GM19452 (cell line): ENCODE data around the gene TTLL3.
"Not testable (repeated sequence)": the region's sequence is repeated elsewhere in the genome, so short reads cannot be mapped to it uniquely, and the experiment has no call there.

ENCODE experiments used
- ATAC-seq: cut with Tn5 transposase; IDR thresholded peaks from one replicate; pipeline ENCODE4 v1.9.1; 2021; ENCODE audit not compliant: unreplicated experiment

Gene TTLL3

DNA sequence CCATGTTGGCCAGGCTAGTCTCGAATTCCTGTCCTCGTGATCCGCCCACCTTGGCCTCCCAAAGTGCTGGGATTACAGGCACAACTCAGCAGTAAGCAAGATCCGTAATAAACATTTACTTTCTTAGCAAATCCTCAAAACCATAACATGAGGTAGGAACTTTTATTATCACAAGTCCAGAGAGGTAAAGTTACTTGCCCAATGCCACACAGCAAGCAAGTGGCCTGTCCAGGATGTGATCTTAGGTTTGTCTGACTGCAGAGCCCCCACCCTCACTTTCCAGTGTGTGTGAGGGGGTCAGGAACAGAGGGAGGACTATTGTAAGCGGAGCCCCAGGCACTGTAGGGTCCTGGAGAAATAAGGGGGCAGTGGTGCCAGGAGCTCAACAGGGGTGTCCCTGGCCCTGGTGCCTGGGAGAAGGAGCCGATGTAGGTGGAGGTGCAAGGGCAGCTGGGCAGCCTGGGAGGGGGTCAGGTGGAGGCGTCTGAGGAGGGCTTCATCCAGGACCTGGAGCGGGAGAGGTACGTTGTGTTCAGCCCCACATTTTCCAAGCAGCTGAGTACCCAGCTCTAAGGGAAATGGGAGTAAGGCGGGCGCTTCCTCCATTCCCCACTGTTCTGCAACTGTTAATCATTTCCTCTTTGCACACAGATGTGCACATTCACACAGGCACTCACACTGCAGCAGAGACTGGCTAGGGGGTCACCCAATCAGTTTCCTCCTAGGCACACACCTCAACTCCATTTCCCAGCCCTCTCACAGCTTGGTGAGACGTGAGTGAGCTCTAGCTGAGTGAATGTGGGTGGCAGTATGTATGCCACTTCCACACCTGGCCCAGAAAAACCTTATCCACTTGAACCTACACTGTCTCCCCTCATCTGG lies 27.9 kb downstream of the TTLL3 start:
- no peak for ATAC-seq

DNA sequence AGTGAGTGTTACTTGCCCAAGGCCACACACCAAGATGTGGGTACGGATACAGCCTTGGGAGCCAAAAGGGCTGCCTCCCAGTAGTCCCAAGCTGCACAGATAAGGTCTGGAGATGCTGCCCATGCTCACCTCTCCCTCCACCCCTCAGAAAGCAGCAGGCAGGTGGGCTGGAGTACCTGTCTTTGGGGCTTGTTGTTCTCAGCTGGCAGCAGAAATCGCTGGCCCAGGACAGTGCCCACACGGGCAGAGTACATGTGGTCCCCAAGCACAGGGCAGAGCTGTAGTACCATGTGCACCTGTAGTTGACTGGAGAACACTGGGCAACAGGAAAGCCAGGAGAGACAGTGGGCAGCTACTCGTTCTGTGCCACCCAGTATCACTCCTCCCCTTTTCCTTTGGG lies 28.8 kb downstream of the TTLL3 start:
- no peak for ATAC-seq

- no peak for ATAC-seq
Observed at GRCh38 chr3:9841015-9841414, 31.0 kb downstream of the TTLL3 start.

DNA sequence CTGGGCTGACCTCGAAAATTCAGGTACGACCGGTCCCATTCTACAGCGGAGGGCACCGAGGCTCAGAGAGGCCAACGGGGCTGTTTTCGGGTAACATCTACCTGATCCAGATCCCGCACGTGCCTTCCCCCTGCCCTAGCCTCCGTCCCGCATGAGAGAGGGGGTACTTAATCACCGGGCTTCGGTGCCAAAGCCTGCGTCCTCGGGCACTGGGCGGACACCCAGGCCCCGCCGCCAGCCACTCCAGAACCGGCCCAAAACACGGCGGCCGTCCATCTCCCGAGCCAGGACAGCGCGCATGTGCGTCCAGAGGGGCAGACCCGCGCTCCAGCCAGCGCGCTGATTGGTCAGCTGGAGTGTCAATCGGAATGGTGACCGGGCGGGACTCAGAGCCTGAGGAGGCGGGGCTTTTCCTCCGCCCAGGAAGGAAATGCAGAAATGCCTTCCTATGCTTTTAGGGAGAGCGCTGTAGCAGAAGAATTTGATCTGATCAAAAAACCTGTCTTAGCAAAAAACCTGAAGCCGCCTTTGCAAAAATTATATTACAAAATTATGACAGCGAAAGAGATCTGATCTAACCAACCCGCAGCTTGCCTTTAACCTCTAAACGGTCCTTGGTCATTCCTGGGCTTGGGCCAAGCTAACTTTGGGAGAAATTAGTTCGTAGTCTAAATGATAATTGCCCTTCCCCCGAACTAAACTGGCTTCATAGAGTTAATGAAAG lies 33.8 kb downstream of the TTLL3 start, which contains the start of gene RPUSD3:
Gene RPUSD3, minus strand, starts transcription at position 294 of the 724 bp plus-strand sequence. Its CDS starts 18 bp downstream, at position 276.
- peak; percentile 98 for ATAC-seq

DNA sequence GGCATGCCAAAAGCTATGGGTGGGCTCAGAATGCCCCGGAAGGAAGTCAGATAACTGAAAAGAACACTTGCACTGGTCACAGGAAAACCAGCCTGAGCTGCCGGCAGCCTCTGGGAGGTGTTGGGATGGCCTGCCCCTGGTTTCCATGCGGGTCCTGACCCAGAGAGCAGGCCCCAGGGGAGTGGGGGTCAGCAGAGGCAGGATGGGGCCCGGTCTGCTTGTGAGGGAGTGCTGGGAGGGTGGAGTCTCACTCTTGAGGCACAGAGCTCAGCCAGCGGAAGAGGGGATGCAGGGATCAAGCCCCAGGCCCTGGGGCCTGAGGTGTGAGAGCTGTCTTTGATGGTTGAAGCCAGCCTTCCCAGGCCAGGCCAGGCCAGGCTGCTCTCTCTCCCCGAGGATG lies 36.2 kb downstream of the TTLL3 start:
- ATAC-seq, result no peak

DNA sequence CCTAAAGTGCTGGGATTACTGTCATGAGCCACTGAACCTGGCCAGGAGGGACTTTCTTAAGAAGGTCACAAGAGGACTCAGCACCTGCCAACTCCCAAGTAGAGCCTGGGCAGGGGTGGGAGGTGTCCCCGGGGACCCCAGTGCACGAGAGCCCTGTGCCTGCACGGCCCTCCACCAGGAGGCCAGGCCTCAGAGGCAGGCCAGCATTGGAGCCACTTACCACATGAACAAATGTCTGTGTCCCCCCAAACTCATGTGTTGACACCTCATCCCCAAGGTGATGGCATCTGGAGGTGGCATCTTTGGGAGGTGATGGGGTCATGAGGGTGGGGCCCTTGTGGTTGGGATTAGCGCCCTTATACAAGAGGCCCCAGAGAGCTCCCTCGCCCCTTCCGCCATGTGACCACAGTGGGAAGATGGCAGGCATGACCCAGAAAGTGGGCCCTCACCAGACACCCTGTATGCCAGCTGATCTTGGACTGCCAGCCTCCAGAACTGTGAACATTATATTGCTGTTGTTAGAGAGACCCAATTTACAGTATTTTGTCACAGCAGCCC lies 36.9 kb downstream of the TTLL3 start:
- no peak for ATAC-seq

GRCh38 chr3:9847870-9848269 lies 37.8 kb downstream of the TTLL3 start:
- not testable (repeated sequence) for ATAC-seq

DNA sequence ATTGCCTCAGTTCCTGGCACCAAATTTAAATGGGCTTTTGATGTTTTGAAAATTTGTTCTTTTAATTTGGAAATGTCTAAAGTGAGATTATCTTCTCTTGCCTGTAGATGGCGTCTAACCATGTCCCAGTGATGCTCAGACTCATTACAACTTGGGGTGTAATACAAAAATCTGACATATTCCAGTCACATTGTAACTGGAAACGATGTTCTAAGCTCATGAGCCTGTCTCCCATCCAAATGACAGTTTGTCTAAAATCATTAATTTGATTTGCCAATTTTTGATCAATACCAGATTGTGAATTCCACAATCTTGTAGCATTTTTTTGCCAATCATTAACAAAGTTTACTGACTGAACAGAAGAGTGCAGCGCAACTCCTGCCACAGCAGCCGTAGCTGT lies 38.8 kb downstream of the TTLL3 start:
- ATAC-seq, result not testable (repeated sequence)

GRCh38 chr3:9851383-9851782 lies 41.3 kb downstream of the TTLL3 start:
- ATAC-seq, result not testable (repeated sequence)

- ATAC-seq, result not testable (repeated sequence)
Observed at GRCh38 chr3:9851926-9852325, 41.9 kb downstream of the TTLL3 start.

DNA sequence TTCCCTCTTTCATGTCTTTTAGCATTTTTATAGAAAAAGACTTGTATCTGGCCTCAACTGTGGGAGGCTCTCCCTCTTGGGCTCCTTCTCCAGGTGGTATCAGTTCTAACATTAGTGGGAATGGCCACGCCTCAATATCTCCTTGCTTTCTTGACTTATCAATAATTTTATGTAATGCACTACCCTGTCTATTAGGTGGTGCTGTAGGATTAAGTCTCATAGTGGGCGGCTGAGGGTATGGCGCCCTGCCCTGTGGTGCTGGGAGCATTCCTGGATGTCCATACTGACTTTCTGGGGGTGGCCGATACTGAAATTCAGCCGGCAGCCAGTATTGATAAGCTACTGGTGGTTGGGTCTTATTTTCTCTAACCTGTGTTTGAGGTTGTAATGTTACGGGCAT lies 42.5 kb downstream of the TTLL3 start:
- no peak for ATAC-seq

GRCh38 chr3:9854291-9854940 lies 44.4 kb downstream of the TTLL3 start:
- ATAC-seq, result not testable (repeated sequence)

GRCh38 chr3:9855594-9855993 lies 45.5 kb downstream of the TTLL3 start:
- no peak for ATAC-seq

- ATAC-seq, result no peak
Observed at GRCh38 chr3:9859530-9860025, 49.5 kb downstream of the TTLL3 start.

DNA sequence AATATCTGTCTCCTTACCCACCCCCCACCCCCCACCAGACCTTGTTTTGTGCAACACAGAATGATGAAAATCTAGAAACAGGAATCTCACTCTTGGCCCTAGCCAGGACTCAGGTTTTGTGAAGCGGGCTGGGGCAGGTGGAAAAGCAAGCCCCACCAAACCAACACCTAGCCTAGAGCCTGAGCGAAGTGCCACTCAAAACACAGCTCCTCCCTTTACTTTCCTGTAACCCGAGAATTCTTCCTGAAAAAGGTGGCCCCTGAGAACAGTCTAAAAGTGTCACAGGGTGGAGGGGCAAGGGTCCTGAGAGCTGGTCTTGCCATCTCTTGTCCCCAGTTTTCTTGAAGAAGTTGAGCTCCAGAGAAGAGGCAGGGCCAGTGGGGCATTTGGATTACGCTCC lies 51.1 kb downstream of the TTLL3 start:
- no peak for ATAC-seq

GRCh38 chr3:9861626-9862130 lies 51.6 kb downstream of the TTLL3 start:
- no peak for ATAC-seq

- no peak for ATAC-seq
Observed at GRCh38 chr3:9862391-9863057, 52.5 kb downstream of the TTLL3 start.

DNA sequence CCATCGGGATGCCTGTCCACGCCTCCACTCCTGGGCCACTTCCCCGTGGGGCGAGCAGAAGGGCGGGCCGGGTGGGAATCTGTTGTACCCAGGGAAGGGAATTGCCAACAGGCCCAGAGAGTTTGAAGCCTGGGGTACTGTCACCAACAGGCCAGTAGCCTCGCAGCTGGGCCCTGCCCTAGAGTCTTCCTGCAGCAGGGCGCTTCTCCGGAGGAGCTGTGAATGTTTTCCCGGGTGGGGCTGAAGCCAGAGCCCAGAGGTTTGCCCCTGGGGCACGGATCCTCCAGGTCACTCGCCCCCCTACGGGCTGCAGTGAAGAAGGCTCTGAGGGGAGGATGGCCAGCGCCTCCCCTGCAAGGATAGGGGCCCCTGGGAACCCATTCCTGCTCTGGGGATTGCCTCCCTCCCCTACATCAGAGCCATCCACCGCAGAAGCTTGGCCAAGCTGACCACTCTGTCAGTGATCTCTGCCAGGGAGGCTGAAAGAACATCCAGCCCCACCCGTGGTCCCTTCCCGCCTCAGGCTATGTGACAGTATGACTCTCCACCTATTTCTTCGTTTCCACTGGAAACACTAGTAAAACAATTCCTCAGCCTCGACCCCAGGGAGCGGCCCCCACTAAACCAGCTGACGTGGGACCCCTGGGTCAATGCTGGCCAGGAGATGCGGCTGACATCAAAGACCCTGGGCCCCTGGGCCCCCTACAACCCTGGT lies 53.2 kb downstream of the TTLL3 start:
- no peak for ATAC-seq

DNA sequence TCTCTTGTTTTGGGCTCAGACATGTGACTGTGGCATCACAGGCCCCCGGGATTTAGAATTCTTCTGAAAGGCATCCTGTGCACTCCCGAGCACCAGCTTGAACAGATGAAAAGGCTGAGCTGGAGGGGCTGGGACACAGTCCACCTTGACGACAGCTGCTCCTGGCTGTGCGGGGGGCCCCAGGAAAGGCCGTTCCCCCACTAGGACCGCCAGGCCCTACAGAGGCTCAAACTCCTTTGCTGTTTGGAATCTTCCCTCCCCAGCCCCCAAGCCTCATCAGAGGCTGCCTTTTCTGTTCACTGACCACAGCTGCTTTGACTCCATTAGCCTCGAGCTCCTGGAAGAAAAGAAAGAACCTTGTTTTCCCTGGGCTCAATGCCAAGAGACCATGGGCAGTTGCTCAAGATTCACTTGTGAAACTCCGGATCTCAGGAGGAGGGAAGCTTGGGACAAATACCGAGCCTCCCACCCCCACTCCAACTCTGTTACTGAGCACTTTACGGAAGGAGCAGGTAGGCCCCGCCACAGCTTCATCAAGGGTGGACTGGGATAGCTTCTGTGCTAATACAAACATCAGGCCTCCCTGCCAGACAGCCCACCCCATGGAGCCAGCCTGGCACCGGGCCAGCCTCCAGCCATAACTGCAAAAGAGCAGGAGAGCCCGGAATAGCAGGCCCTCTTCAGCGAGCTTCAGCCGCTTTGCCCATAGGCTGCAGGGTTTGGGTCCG lies 54.3 kb downstream of the TTLL3 start:
- ATAC-seq, result no peak
